GM12878 (cell line): Measurements from ENCODE around the gene ACSF2. TPM values are rescaled to one million over a fixed set of nuclear protein-coding genes. Genes with fewer than 3 reads are reported as not detected.

Source experiments
- ATF2 ChIP-seq: IDR thresholded peaks from 2 replicates; pipeline ENCODE4 v1.6.1; 2012; ENCODE audit warnings: low read length, inconsistent platforms
- BACH1 ChIP-seq: fragments of 450-650 bp; IDR thresholded peaks from 2 replicates; pipeline ENCODE4 v1.6.1; 2017; ENCODE audit warnings: mild to moderate bottlenecking, borderline replicate concordance
- EED ChIP-seq: sonication (generic); IDR thresholded peaks from 2 replicates; pipeline ENCODE4 v1.6.1; 2016; ENCODE audit warnings: antibody characterized with exemption, low read depth
- GABPA ChIP-seq: IDR thresholded peaks from 2 replicates; pipeline ENCODE4 v1.6.1; 2014; ENCODE audit warnings: antibody characterized with exemption, low read depth, mild to moderate bottlenecking, inconsistent platforms
- HDGF ChIP-seq: fragments of 450-650 bp; IDR thresholded peaks from 2 replicates; pipeline ENCODE4 v1.6.1; 2016; ENCODE audit warnings: antibody characterized with exemption
- IRF3 ChIP-seq: fragments of 450-650 bp; IDR thresholded peaks from 2 replicates; pipeline ENCODE4 v1.6.1; 2014; ENCODE audit warnings: mild to moderate bottlenecking
- IRF5 ChIP-seq: fragments of 450-650 bp; IDR thresholded peaks from 2 replicates; pipeline ENCODE4 v1.6.1; 2017; ENCODE audit warnings: borderline replicate concordance
- JUND ChIP-seq: IDR thresholded peaks from 2 replicates; pipeline ENCODE4 v1.6.1; 2012; ENCODE audit warnings: low read depth, mild to moderate bottlenecking, low read length, improper control_type of control experiment, moderate library complexity
- MTA3 ChIP-seq: IDR thresholded peaks from 2 replicates; pipeline ENCODE4 v1.6.1; 2012; ENCODE audit warnings: low read length, inconsistent platforms, borderline replicate concordance
- PML ChIP-seq: IDR thresholded peaks from 2 replicates; pipeline ENCODE4 v1.6.1; 2012; ENCODE audit warnings: low read length, inconsistent platforms
- RB1 ChIP-seq: fragments of 450-650 bp; formaldehyde crosslinking; IDR thresholded peaks from 2 replicates; pipeline ENCODE4 v1.6.1; 2017; ENCODE audit warnings: mild to moderate bottlenecking, borderline replicate concordance
- REST ChIP-seq: IDR thresholded peaks from 2 replicates; pipeline ENCODE4 v1.6.1; 2012; ENCODE audit warnings: mild to moderate bottlenecking, low read depth, low read length
- ZBTB33 ChIP-seq: fragments of 450-650 bp; IDR thresholded peaks from 2 replicates; pipeline ENCODE4 v1.6.1; 2017; ENCODE audit warnings: mild to moderate bottlenecking
- ZNF592 ChIP-seq: fragments of 450-650 bp; IDR thresholded peaks from 2 replicates; pipeline ENCODE4 v1.6.1; 2017; ENCODE audit warnings: mild to moderate bottlenecking, moderate library complexity
- ZSCAN29 ChIP-seq: fragments of 450-650 bp; IDR thresholded peaks from 2 replicates; pipeline ENCODE4 v1.6.1; 2017; ENCODE audit warnings: mild to moderate bottlenecking, moderate library complexity
- polyA plus RNA-seq, 11 experiments: library from polyadenylated mRNA; depleted of rRNA in 4 of 11; unstranded in 6 of 11; stranded (reverse) in 5 of 11; fragments of >200 nt; fragmentation: Nextera tagmentation in 4 of 11; fragmentation: Illumina TruSeq in 1 of 11; extraction: Ambion mirVana in 4 of 11; extraction: Trizol in 1 of 11; gene quantifications; 1 replicate in 1 of 11; 2 replicates in 10 of 11; pipeline versions ENCODE4 v1.2.1 to v1.2.3, GENCODE V29; 2011 to 2016; ENCODE audit warnings: inconsistent platforms in 2 of 11, missing spikeins in 2 of 11, low read depth in 1 of 11
- total RNA-seq, 4 experiments: library from RNA; depleted of rRNA in 3 of 4; stranded (reverse); fragments of >200 nt in 3 of 4; fragmentation: Illumina TruSeq in 1 of 4; extraction: Trizol in 1 of 4; gene quantifications; 2 replicates each; pipeline versions ENCODE4 v1.2.1 to v1.2.3, GENCODE V29; 2013 to 2021

ACSF2 gene
- total and polyA plus RNA-seq, 10 of the 15 experiments (the other 5 are each of a cell fraction or from before 2014, with no cell fraction given): 7.1 to 32.8 (median 16.8) TPM

GRCh38 chr17:50397111-50397918, 28.7 kb upstream of the ACSF2 start, which contains the start of gene LRRC59 (continued):
- TF ChIP-seq IRF5 (no peak), JUND (peak; percentile 65; the same call in 1 of the 2 replicates), REST (no peak), HDGF (peak; percentile 73; the same call in 1 of the 2 replicates), ZSCAN29 (no peak), RB1 (no peak; the same call in 1 of the 2 replicates), BACH1 (peak; percentile 96), MTA3 (no peak), ZBTB33 (no peak), ZNF592 (no peak), GABPA (peak; percentile 78), ATF2 (no peak; the same call in 1 of the 2 replicates), IRF3 (no peak), PML (peak; percentile 59; the same call in 1 of the 2 replicates), EED (0 out of 2 replicates have a peak, but pooled peaks have one; percentile 13)
